DOHH2 (cell line): ENCODE data around the gene RARS2.

Source experiments
- H3F3A ChIP-seq: fragments of 200-600 bp; sonication (generic), shearing (Covaris generic); 2 replicates; pipeline ENCODE4 v1.6.0; 2016; ENCODE audit warnings: antibody characterized with exemption, mild to moderate bottlenecking; ENCODE audit not compliant: control insufficient read depth, insufficient read depth
- H3K27ac ChIP-seq: fragments of 200-600 bp; sonication (generic); 2 replicates; pipeline ENCODE4 v1.5.1; 2014; ENCODE audit warnings: low read depth, mild to moderate bottlenecking, low read length, moderate library complexity
- H3K27me3 ChIP-seq: fragments of 200-600 bp; sonication (generic); 2 replicates; pipeline ENCODE4 v1.6.1; 2014; ENCODE audit warnings: mild to moderate bottlenecking, low read length, mixed read lengths; ENCODE audit not compliant: control insufficient read depth
- H3K36me3 ChIP-seq: fragments of 200-600 bp; sonication (generic); 2 replicates; pipeline ENCODE4 v1.6.1; 2014; ENCODE audit warnings: mild to moderate bottlenecking, low read length, moderate library complexity, mixed read lengths; ENCODE audit not compliant: control insufficient read depth
- H3K4me1 ChIP-seq: fragments of 200-600 bp; sonication (generic); 2 replicates; pipeline ENCODE4 v1.6.1; 2014; ENCODE audit warnings: mild to moderate bottlenecking, low read length, mixed read lengths; ENCODE audit not compliant: control insufficient read depth
- H3K4me2 ChIP-seq: fragments of 200-600 bp; sonication (generic); 2 replicates; pipeline ENCODE4 v1.6.0; 2014; ENCODE audit warnings: mild to moderate bottlenecking, low read length, moderate library complexity
- H3K4me3 ChIP-seq: fragments of 200-600 bp; sonication (generic); 2 replicates; pipeline ENCODE4 v1.5.1; 2014; ENCODE audit warnings: mild to moderate bottlenecking, low read length, mixed read lengths
- H3K79me2 ChIP-seq: fragments of 200-600 bp; sonication (generic); 2 replicates; pipeline ENCODE4 v1.6.1; 2014; ENCODE audit warnings: mild to moderate bottlenecking, low read length, mixed read lengths; ENCODE audit not compliant: control insufficient read depth
- H3K9me2 ChIP-seq: fragments of 200-600 bp; sonication (generic); replicated peaks from 2 replicates; pipeline ENCODE4 v1.6.1; 2014; ENCODE audit warnings: mild to moderate bottlenecking, low read length, mixed read lengths; ENCODE audit not compliant: control insufficient read depth
- H3K9me3 ChIP-seq: fragments of 200-600 bp; sonication (generic); 2 replicates; pipeline ENCODE4 v1.6.1; 2014; ENCODE audit warnings: antibody characterized with exemption, low read length, mixed read lengths; ENCODE audit not compliant: control insufficient read depth, insufficient read depth
- H4K20me1 ChIP-seq: fragments of 200-600 bp; sonication (generic); 2 replicates; pipeline ENCODE4 v1.6.0; 2014; ENCODE audit warnings: low read depth, mild to moderate bottlenecking, antibody characterized with exemption, low read length, moderate library complexity; ENCODE audit not compliant: control insufficient read depth, insufficient read depth
- CTCF ChIP-seq: fragments of 200-600 bp; sonication (generic); IDR thresholded peaks from one replicate; pipeline ENCODE4 v1.5.1; 2014; ENCODE audit warnings: antibody characterized with exemption, mild to moderate bottlenecking, low read depth, low read length; ENCODE audit not compliant: poor library complexity, severe bottlenecking
- EZH2phosphoT487 ChIP-seq: fragments of 200-600 bp; sonication (generic); IDR thresholded peaks from 2 replicates; pipeline ENCODE4 v1.6.1; 2017; ENCODE audit warnings: borderline replicate concordance, mild to moderate bottlenecking, antibody characterized with exemption, low read length, moderate library complexity, mixed read lengths

Gene RARS2

GRCh38 chr6:87534377-87535047, 55.3 kb downstream of the RARS2 start:
- Histone ChIP-seq H3K9me3 (peaks cover 3% of the 10 kb centered on the region; the same call in 1 of the 2 replicates), H3K79me2 (no peaks in the 10 kb centered on the region), H3K27ac (no peak overlapping the region), H4K20me1 (no peaks in the 10 kb centered on the region), H3K4me3 (no peak overlapping the region), H3F3A (no peaks in the 10 kb centered on the region; the same call in 1 of the 2 replicates), H3K4me1 (peaks cover 3% of the 10 kb centered on the region; the same call in 1 of the 2 replicates), H3K27me3 (no peaks in the 10 kb centered on the region), H3K9me2 (no peaks in the 10 kb centered on the region), H3K36me3 (peaks cover 37% of the 10 kb centered on the region), H3K4me2 (no peak overlapping the region)
- TF ChIP-seq EZH2phosphoT487 (no peak), CTCF (no peak)

GRCh38 chr6:87529221-87529620, 60.6 kb downstream of the RARS2 start:
- no peak overlapping the region for H3K4me2 ChIP-seq
- H3K36me3 ChIP-seq = peaks cover 60% of the 10 kb centered on the region
- no peak overlapping the region for H3K4me3 ChIP-seq
- H3K4me1 ChIP-seq = no peaks in the 10 kb centered on the region
- no peaks in the 10 kb centered on the region for H3F3A ChIP-seq
- no peaks in the 10 kb centered on the region for H4K20me1 ChIP-seq
- no peaks in the 10 kb centered on the region for H3K9me3 ChIP-seq
- H3K27ac ChIP-seq = no peak overlapping the region
- no peaks in the 10 kb centered on the region for H3K27me3 ChIP-seq
- TF ChIP-seq CTCF (no peak), EZH2phosphoT487 (no peak)
- H3K9me2 ChIP-seq = no peaks in the 10 kb centered on the region
- no peaks in the 10 kb centered on the region for H3K79me2 ChIP-seq

- Histone ChIP-seq H3K4me1 (no peaks in the 10 kb centered on the region), H3K4me3 (no peak overlapping the region), H3F3A (no peaks in the 10 kb centered on the region), H3K4me2 (no peak overlapping the region), H3K79me2 (no peaks in the 10 kb centered on the region), H4K20me1 (no peaks in the 10 kb centered on the region), H3K9me2 (no peaks in the 10 kb centered on the region), H3K36me3 (peaks cover 58% of the 10 kb centered on the region), H3K27me3 (no peaks in the 10 kb centered on the region), H3K27ac (no peak overlapping the region), H3K9me3 (no peaks in the 10 kb centered on the region)
- TF ChIP-seq CTCF (no peak), EZH2phosphoT487 (no peak)
Measured at GRCh38 chr6:87522686-87523085, 67.1 kb downstream of the RARS2 start.
